GM18498 (cell line): ENCODE measurements around the gene HARS1.
A peak's percentile ranks its signal among the peaks of the same experiment; 100 is the strongest.
"Not testable (repeated sequence)": the region's sequence is repeated elsewhere in the genome, so short reads cannot be mapped to it uniquely, and the experiment has no call there.

Experiments used
- ATAC-seq: cut with Tn5 transposase; IDR thresholded peaks from one replicate; pipeline ENCODE4 v1.9.1; 2021; ENCODE audit warnings: mild to moderate bottlenecking, moderate library complexity; ENCODE audit not compliant: unreplicated experiment

The HARS1 gene

GRCh38 chr5:140633501-140633900 is 57.7 kb downstream of the HARS1 start:
- no peak for ATAC-seq

GRCh38 chr5:140633021-140633471 is 58.1 kb downstream of the HARS1 start, which contains the start of gene CD14:
Gene CD14 (minus strand): TSS chr5:140633175. CDS start chr5:140633071, 104 bp downstream.
- peak; percentile 3 for ATAC-seq

- peak; percentile 71 for ATAC-seq
Measured at GRCh38 chr5:140632366-140633020, 58.7 kb downstream of the HARS1 start.

GRCh38 chr5:140631831-140632365 is 59.3 kb downstream of the HARS1 start:
- peak; percentile 31 for ATAC-seq

GRCh38 chr5:140631036-140631417 is 60.1 kb downstream of the HARS1 start:
- no peak for ATAC-seq

- no peak for ATAC-seq
Measured at GRCh38 chr5:140630292-140631035, 60.7 kb downstream of the HARS1 start.

GRCh38 chr5:140628711-140629110 is 62.5 kb downstream of the HARS1 start:
- ATAC-seq: no peak

- no peak for ATAC-seq
Measured at GRCh38 chr5:140627972-140628371, 63.2 kb downstream of the HARS1 start.

- ATAC-seq: not testable (repeated sequence)
Measured at GRCh38 chr5:140624886-140625285, 66.3 kb downstream of the HARS1 start.
